DOHH2 (cell line): ENCODE results near the gene AXIN1.
A peak's percentile ranks its signal among the peaks of the same experiment; 100 is the strongest.

Experiments used
- H3F3A ChIP-seq: fragments of 200-600 bp; sonication (generic), shearing (Covaris generic); 2 replicates; pipeline ENCODE4 v1.6.0; 2016; ENCODE audit warnings: antibody characterized with exemption, mild to moderate bottlenecking; ENCODE audit not compliant: control insufficient read depth, insufficient read depth
- H3K27ac ChIP-seq: fragments of 200-600 bp; sonication (generic); 2 replicates; pipeline ENCODE4 v1.5.1; 2014; ENCODE audit warnings: low read depth, mild to moderate bottlenecking, low read length, moderate library complexity
- H3K27me3 ChIP-seq: fragments of 200-600 bp; sonication (generic); 2 replicates; pipeline ENCODE4 v1.6.1; 2014; ENCODE audit warnings: mild to moderate bottlenecking, low read length, mixed read lengths; ENCODE audit not compliant: control insufficient read depth
- H3K36me3 ChIP-seq: fragments of 200-600 bp; sonication (generic); 2 replicates; pipeline ENCODE4 v1.6.1; 2014; ENCODE audit warnings: mild to moderate bottlenecking, low read length, moderate library complexity, mixed read lengths; ENCODE audit not compliant: control insufficient read depth
- H3K4me1 ChIP-seq: fragments of 200-600 bp; sonication (generic); 2 replicates; pipeline ENCODE4 v1.6.1; 2014; ENCODE audit warnings: mild to moderate bottlenecking, low read length, mixed read lengths; ENCODE audit not compliant: control insufficient read depth
- H3K4me2 ChIP-seq: fragments of 200-600 bp; sonication (generic); 2 replicates; pipeline ENCODE4 v1.6.0; 2014; ENCODE audit warnings: mild to moderate bottlenecking, low read length, moderate library complexity
- H3K4me3 ChIP-seq: fragments of 200-600 bp; sonication (generic); 2 replicates; pipeline ENCODE4 v1.5.1; 2014; ENCODE audit warnings: mild to moderate bottlenecking, low read length, mixed read lengths
- H3K79me2 ChIP-seq: fragments of 200-600 bp; sonication (generic); 2 replicates; pipeline ENCODE4 v1.6.1; 2014; ENCODE audit warnings: mild to moderate bottlenecking, low read length, mixed read lengths; ENCODE audit not compliant: control insufficient read depth
- H3K9me2 ChIP-seq: fragments of 200-600 bp; sonication (generic); replicated peaks from 2 replicates; pipeline ENCODE4 v1.6.1; 2014; ENCODE audit warnings: mild to moderate bottlenecking, low read length, mixed read lengths; ENCODE audit not compliant: control insufficient read depth
- H3K9me3 ChIP-seq: fragments of 200-600 bp; sonication (generic); 2 replicates; pipeline ENCODE4 v1.6.1; 2014; ENCODE audit warnings: antibody characterized with exemption, low read length, mixed read lengths; ENCODE audit not compliant: control insufficient read depth, insufficient read depth
- H4K20me1 ChIP-seq: fragments of 200-600 bp; sonication (generic); 2 replicates; pipeline ENCODE4 v1.6.0; 2014; ENCODE audit warnings: low read depth, mild to moderate bottlenecking, antibody characterized with exemption, low read length, moderate library complexity; ENCODE audit not compliant: control insufficient read depth, insufficient read depth
- EZH2phosphoT487 ChIP-seq: fragments of 200-600 bp; sonication (generic); IDR thresholded peaks from 2 replicates; pipeline ENCODE4 v1.6.1; 2017; ENCODE audit warnings: borderline replicate concordance, mild to moderate bottlenecking, antibody characterized with exemption, low read length, moderate library complexity, mixed read lengths
- TF ChIP-seq, protein P1 (sequence below): fragments of 200-600 bp; sonication (generic); IDR thresholded peaks from one replicate; pipeline ENCODE4 v1.5.1; 2014; ENCODE audit warnings: antibody characterized with exemption, mild to moderate bottlenecking, low read depth, low read length; ENCODE audit not compliant: poor library complexity, severe bottlenecking

The AXIN1 gene

DNA sequence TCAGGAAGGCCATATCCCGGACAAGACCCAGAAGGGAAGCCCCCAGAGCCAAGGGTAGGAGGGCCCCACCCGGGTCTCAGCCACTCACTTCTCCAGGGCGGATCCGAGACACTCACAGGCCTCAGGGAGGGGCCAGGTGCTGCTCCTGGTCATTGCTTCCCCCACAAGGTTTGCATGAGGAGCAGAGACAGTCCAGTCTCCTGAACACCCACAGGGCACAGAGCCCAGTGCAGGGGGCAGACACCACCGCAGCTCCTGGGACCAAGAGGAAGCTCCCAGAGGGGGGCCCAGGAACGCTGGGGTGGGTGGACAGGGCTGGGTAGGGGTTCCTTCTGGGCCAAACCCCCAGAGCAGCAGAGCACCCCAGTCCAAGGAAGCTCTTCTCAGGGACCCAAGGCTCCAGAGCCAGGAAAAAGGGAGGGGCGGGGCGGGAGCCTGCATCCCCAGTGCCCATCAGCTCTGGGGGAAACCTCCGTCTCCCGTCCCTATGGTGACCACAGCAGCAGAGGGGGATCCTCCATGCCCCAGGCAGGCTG lies 18.5 kb upstream of the AXIN1 start:
- Histone ChIP-seq H3K9me2 (no peaks in the 10 kb centered on the region), H4K20me1 (no peaks in the 10 kb centered on the region), H3K36me3 (peaks cover 62% of the 10 kb centered on the region), H3K27ac (peak overlapping the region; percentile 28), H3K4me2 (peak overlapping the region; percentile 42), H3K27me3 (no peaks in the 10 kb centered on the region), H3F3A (no peaks in the 10 kb centered on the region), H3K9me3 (no peaks in the 10 kb centered on the region), H3K4me3 (peak overlapping the region; percentile 47), H3K79me2 (peaks cover 5% of the 10 kb centered on the region), H3K4me1 (peaks cover 17% of the 10 kb centered on the region)
- no peak for TF ChIP-seq EZH2phosphoT487
- TF ChIP-seq, protein P1, sequence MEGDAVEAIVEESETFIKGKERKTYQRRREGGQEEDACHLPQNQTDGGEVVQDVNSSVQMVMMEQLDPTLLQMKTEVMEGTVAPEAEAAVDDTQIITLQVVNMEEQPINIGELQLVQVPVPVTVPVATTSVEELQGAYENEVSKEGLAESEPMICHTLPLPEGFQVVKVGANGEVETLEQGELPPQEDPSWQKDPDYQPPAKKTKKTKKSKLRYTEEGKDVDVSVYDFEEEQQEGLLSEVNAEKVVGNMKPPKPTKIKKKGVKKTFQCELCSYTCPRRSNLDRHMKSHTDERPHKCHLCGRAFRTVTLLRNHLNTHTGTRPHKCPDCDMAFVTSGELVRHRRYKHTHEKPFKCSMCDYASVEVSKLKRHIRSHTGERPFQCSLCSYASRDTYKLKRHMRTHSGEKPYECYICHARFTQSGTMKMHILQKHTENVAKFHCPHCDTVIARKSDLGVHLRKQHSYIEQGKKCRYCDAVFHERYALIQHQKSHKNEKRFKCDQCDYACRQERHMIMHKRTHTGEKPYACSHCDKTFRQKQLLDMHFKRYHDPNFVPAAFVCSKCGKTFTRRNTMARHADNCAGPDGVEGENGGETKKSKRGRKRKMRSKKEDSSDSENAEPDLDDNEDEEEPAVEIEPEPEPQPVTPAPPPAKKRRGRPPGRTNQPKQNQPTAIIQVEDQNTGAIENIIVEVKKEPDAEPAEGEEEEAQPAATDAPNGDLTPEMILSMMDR = no peak

DNA sequence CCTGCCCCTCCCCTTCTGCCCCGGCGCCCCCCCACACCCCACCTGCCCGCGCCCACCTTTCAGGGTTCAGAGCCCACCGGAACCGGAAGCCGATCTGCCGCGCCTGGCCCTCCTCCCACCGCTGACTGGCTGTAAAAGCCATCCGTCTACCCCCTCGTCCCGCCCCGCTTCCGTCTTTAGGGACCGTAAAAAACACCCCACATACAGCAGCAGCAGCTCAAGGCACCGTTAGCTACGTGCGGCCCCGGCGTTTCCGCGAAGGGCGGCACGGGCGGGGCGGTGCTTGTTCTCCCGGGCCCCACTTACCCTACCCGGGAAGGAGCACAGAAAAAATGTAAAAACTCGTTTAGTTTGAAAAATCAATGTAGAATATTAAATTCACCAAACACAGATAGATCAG lies 17.9 kb upstream of the AXIN1 start, which contains the start of gene MRPL28:
Gene MRPL28, minus strand, starts transcription at position 96 of the 400 bp plus-strand sequence. CDS start 320 bp downstream, outside the sequence.
- Histone ChIP-seq H3K4me1 (peaks cover 17% of the 10 kb centered on the region), H3K27ac (peak within 1 kb of the TSS; percentile 28), H3K9me2 (no peaks in the 10 kb centered on the region), H3K36me3 (peaks cover 62% of the 10 kb centered on the region), H3K4me2 (peak within 1 kb of the TSS; percentile 58), H3K79me2 (peaks cover 5% of the 10 kb centered on the region), H3K27me3 (no peaks in the 10 kb centered on the region), H3K4me3 (peak within 1 kb of the TSS; percentile 47), H3K9me3 (no peaks in the 10 kb centered on the region), H3F3A (no peaks in the 10 kb centered on the region), H4K20me1 (no peaks in the 10 kb centered on the region)
- no peak for TF ChIP-seq EZH2phosphoT487
- TF ChIP-seq, protein P1 = no peak

DNA sequence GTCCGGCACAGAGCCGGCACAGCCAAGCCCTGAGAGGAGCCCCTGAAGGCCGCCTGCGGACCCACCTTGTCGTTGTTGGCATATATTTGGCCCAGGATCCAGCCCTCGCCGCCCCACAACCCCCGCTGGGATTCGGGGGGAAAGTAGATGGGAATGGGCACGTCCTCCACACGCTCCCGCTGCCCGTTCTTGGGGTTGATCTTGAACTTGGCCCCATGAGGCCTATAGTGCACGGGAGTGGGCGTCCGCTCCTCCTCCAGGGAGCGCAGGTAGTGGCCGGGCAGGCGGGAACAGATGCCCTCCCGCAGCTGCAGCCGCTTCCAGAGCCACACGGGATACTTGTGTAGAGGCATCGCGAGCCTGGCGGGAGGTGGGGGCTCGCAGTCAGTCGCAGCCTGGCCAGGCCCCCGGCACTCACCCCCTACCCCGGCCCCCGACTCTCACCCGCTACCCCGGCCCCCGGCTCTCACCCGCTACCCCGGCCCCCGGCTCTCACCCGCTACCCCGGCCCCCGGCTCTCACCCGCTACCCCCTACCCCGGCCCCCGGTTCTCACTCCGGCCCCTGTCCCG lies 17.4 kb upstream of the AXIN1 start:
- Histone ChIP-seq H3K4me1 (peaks cover 17% of the 10 kb centered on the region), H3K9me2 (no peaks in the 10 kb centered on the region), H3K4me2 (peak overlapping the region; percentile 58), H3K27me3 (no peaks in the 10 kb centered on the region), H3K27ac (no peak overlapping the region), H3K9me3 (no peaks in the 10 kb centered on the region), H3F3A (no peaks in the 10 kb centered on the region), H3K79me2 (peaks cover 5% of the 10 kb centered on the region), H4K20me1 (no peaks in the 10 kb centered on the region), H3K4me3 (peak overlapping the region; percentile 47), H3K36me3 (peaks cover 58% of the 10 kb centered on the region)
- TF ChIP-seq, protein P1 = no peak
- no peak for TF ChIP-seq EZH2phosphoT487
